GM23248 (cell line): ENCODE data around the gene MEGF6. TPM values are rescaled to one million over a fixed set of nuclear protein-coding genes. Genes with fewer than 3 reads are reported as not detected.

Experiments used
- DNase-seq: peaks from one replicate; pipeline ENCODE4 v3.0.0-alpha.2; 2015
- H2AFZ ChIP-seq: fragments of 200-600 bp; sonication (generic); 2 replicates; pipeline ENCODE4 v1.6.1; 2016; ENCODE audit warnings: antibody characterized with exemption
- H3F3A ChIP-seq: fragments of 200-600 bp; sonication (generic); 2 replicates; pipeline ENCODE4 v1.6.1; 2016; ENCODE audit warnings: mild to moderate bottlenecking, antibody characterized with exemption, mixed run types; ENCODE audit not compliant: insufficient read depth
- H3K27ac ChIP-seq: fragments of 200-600 bp; sonication (generic); 2 replicates; pipeline ENCODE4 v1.5.1; 2016; ENCODE audit warnings: mild to moderate bottlenecking
- H3K27me3 ChIP-seq: fragments of 200-600 bp; sonication (generic); replicated peaks from 2 replicates; pipeline ENCODE4 v1.6.1; 2016; ENCODE audit warnings: mild to moderate bottlenecking; ENCODE audit not compliant: insufficient read depth
- H3K36me3 ChIP-seq: fragments of 200-600 bp; sonication (generic); 2 replicates; pipeline ENCODE4 v1.6.1; 2016; ENCODE audit warnings: low read depth, mild to moderate bottlenecking
- H3K4me1 ChIP-seq: fragments of 200-600 bp; sonication (generic); 2 replicates; pipeline ENCODE4 v1.6.1; 2016; ENCODE audit warnings: mild to moderate bottlenecking; ENCODE audit not compliant: insufficient read depth
- H3K4me2 ChIP-seq: fragments of 200-600 bp; sonication (generic); one replicate; pipeline ENCODE4 v1.6.1; 2016; ENCODE audit warnings: mild to moderate bottlenecking; ENCODE audit not compliant: unreplicated experiment
- H3K4me3 ChIP-seq: fragments of 200-600 bp; sonication (generic); 2 replicates; pipeline ENCODE4 v1.5.1; 2016; ENCODE audit warnings: mild to moderate bottlenecking
- H3K79me2 ChIP-seq: fragments of 200-600 bp; sonication (generic); 2 replicates; pipeline ENCODE4 v1.6.1; 2016; ENCODE audit warnings: mild to moderate bottlenecking; ENCODE audit not compliant: insufficient read depth
- H3K9ac ChIP-seq: fragments of 200-600 bp; sonication (generic); 2 replicates; pipeline ENCODE4 v1.6.1; 2016; ENCODE audit warnings: mild to moderate bottlenecking
- H3K9me2 ChIP-seq: fragments of 200-600 bp; sonication (generic); 2 replicates; pipeline ENCODE4 v1.6.1; 2016; ENCODE audit warnings: mixed run types, mild to moderate bottlenecking, moderate library complexity; ENCODE audit not compliant: insufficient read depth
- H3K9me3 ChIP-seq: fragments of 200-600 bp; sonication (generic); one replicate; pipeline ENCODE4 v1.6.1; 2017; ENCODE audit warnings: low read depth
- H4K20me1 ChIP-seq: fragments of 200-600 bp; sonication (generic); 2 replicates; pipeline ENCODE4 v1.6.0; 2016; ENCODE audit not compliant: insufficient read depth
- EZH2 ChIP-seq: fragments of 200-600 bp; sonication (generic); IDR thresholded peaks from 2 replicates; pipeline ENCODE4 v1.6.1; 2018; ENCODE audit warnings: antibody characterized with exemption, mild to moderate bottlenecking; ENCODE audit not compliant: insufficient read depth, poor library complexity, severe bottlenecking
- EZH2phosphoT487 ChIP-seq: fragments of 200-600 bp; sonication (generic); IDR thresholded peaks from 2 replicates; pipeline ENCODE4 v1.6.1; 2018; ENCODE audit warnings: antibody characterized with exemption, moderate library complexity, mild to moderate bottlenecking, low read depth; ENCODE audit not compliant: insufficient read depth
- WGBS, 2 experiments: methylation state at CpG; one replicate each; pipeline ENCODE4 v1.1.6; 2015 to 2017; ENCODE audit warnings: low lambda C conversion rate in 2 of 2, low coverage in 1 of 2; ENCODE audit errors: missing lambda C conversion rate in 2 of 2; 5-methylcytosine and 5-hydroxymethylcytosine counted together
- in situ Hi-C: fragments of 300-500 bp; cut with MboI; formaldehyde crosslinking; loops from 2 replicates; pipeline ENCODE4 v1.15.0; 2020
- polyA plus RNA-seq: library from polyadenylated mRNA; unstranded; fragments of >200 nt; fragmentation: Nextera tagmentation; extraction: Ambion mirVana; gene quantifications from 2 replicates; pipeline ENCODE4 v1.2.1, GENCODE V29; 2016
- total RNA-seq: library from RNA; depleted of rRNA; stranded (reverse); fragments of >200 nt; shearing (Covaris generic); gene quantifications from 2 replicates; pipeline ENCODE4 v1.2.3, GENCODE V29; 2014

Gene MEGF6
- total and polyA plus RNA-seq, 2 experiments from 2014 or later: 37.9 to 108 TPM

DNA sequence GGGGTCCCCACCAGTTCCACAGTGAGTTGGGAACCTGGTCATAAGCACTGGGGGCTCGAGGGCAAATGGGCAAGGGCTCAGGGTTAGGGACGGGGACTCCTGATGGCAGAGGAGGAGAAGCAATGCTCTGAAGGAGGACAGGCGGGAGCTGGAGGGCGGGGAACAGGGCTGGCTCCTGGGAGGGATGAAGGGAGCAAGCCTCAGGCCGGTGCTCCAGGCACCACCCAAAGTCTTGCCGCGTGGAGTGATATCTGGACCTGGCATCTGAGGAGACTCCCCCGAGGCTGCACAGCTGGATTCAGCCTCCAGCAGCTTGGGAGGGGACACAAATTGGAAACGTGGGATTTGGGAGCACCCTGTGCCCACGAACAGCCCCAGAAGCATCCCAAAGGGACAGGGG lies 11.0 kb downstream of the MEGF6 start:
- Histone ChIP-seq H3K9me2 (no peaks in the 10 kb centered on the region), H4K20me1 (no peaks in the 10 kb centered on the region), H3F3A (no peaks in the 10 kb centered on the region), H3K4me2 (no peak overlapping the region), H3K27ac (no peak overlapping the region), H3K9me3 (no peaks in the 10 kb centered on the region), H2AFZ (no peak overlapping the region), H3K4me1 (no peaks in the 10 kb centered on the region), H3K9ac (no peak overlapping the region), H3K36me3 (no peaks in the 10 kb centered on the region), H3K27me3 (no peaks in the 10 kb centered on the region), H3K79me2 (no peaks in the 10 kb centered on the region), H3K4me3 (no peak overlapping the region)
- no peak for TF ChIP-seq EZH2
- TF ChIP-seq EZH2phosphoT487: no peak
- no peak for DNase-seq
- in situ Hi-C loops: no loop called here
- WGBS, 2 experiments: 57 to 69% methylated on average over 9 to 10 of the region's 10 CpGs

DNA sequence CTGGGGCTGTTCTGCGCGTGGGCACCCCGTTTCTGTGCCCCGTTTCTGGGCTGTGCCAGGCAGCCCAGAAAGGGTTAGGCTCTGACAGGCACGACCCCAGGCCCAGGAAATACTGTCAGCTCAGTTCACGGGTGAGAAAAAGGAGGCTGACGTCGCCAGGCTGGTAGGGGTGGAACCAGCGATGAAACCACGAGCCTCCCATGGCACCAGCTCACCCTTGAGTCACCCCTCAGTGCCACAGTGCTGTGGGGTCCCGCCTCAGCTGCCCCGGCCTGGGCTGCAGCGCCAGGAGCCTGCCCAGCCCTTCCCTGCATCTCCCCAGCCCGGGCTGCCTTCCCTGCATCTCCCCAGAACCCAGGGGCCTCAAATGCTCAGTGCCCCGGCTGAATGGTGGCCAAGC lies 11.5 kb downstream of the MEGF6 start:
- in situ Hi-C loops: no loop called here
- H3K4me2 ChIP-seq: no peak overlapping the region
- no peak overlapping the region for H3K9ac ChIP-seq
- H3K79me2 ChIP-seq: no peaks in the 10 kb centered on the region
- no peaks in the 10 kb centered on the region for H3F3A ChIP-seq
- TF ChIP-seq EZH2phosphoT487: no peak
- TF ChIP-seq EZH2: no peak
- no peaks in the 10 kb centered on the region for H3K36me3 ChIP-seq
- no peaks in the 10 kb centered on the region for H3K4me1 ChIP-seq
- H3K27me3 ChIP-seq: no peaks in the 10 kb centered on the region
- WGBS, 2 experiments: 61 to 62% methylated on average over 11 to 14 of the region's 15 CpGs
- H2AFZ ChIP-seq: no peak overlapping the region
- H4K20me1 ChIP-seq: no peaks in the 10 kb centered on the region
- no peak overlapping the region for H3K4me3 ChIP-seq
- H3K9me3 ChIP-seq: no peaks in the 10 kb centered on the region
- DNase-seq: no peak
- no peak overlapping the region for H3K27ac ChIP-seq
- H3K9me2 ChIP-seq: no peaks in the 10 kb centered on the region

DNA sequence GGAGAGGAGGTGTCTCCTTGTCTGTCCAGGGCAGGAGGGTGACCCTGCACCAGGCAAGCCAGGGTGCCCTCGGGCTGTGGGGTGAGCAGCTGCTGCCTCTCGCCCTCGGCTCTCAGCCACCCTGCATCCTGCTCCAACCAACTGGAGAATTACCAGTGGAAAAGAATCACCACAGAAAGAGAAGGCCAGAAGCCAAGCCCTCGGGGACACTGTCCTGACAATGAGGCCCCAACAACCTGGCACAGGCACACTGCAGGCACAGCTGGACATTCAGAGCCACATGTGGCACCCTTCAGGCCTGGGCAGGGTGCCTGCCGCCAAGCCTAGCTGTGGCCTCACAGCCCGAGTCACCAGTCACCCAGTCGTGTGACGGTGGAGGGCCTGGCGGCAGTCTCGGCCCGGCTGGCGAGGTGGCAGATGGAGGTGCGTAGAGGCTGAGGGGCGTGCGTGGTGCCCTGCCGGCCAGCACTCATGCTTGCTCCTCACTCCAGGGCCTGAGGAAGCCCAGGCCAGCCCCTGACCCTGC lies 12.0 kb downstream of the MEGF6 start:
- Histone ChIP-seq H3K36me3 (no peaks in the 10 kb centered on the region), H3K4me1 (no peaks in the 10 kb centered on the region), H3K27ac (no peak overlapping the region), H3K9ac (no peak overlapping the region), H4K20me1 (no peaks in the 10 kb centered on the region), H3K4me2 (no peak overlapping the region), H3K79me2 (no peaks in the 10 kb centered on the region), H3K9me3 (no peaks in the 10 kb centered on the region), H3K27me3 (no peaks in the 10 kb centered on the region), H3K9me2 (no peaks in the 10 kb centered on the region), H3K4me3 (no peak overlapping the region), H3F3A (no peaks in the 10 kb centered on the region), H2AFZ (no peak overlapping the region)
- 69 to 72% methylated on average over 14 to 16 of the region's 16 CpGs for WGBS, 2 experiments
- no peak for DNase-seq
- in situ Hi-C loops: no loop called here
- TF ChIP-seq EZH2 (no peak), EZH2phosphoT487 (no peak)

DNA sequence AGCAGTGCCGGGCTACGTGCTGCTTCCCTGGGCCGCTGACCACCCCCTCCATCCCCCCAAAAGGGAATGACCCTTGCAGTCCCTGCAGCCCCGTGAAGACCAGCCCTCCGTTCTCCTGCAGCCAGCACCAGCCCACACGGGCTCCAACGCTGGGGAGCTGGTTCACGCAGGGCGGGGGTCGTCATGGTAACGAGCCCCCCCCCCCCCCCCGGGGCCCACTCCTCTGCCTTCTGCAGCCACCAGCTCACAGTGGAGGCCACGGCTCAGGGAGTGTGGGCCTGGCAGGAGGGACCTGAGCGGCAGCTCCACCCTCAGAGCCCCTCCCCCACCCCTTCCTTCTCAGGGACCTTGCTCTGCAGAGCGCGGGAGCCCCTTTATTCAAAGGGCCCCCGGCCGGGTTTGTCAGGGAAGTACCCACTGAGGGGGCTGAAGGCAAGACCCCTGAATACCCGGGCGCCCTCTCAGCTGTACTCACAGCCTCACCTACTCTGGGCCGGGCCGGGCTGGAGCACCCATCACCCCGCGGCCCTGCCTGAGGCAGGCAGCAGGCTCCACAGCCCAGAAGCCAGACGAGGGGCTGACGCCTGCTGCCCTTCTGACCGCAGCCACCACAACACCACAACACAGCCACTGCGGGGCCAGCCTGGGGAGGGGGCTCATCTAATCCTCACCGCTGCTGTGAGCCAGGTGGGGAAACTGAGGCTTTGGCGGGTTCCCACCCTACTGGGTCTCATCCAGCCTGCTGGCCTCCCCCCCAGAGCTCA lies 12.6 kb downstream of the MEGF6 start:
- Histone ChIP-seq H3K79me2 (no peaks in the 10 kb centered on the region), H3K4me1 (no peaks in the 10 kb centered on the region), H4K20me1 (no peaks in the 10 kb centered on the region), H3K27ac (no peak overlapping the region), H3K9me3 (no peaks in the 10 kb centered on the region), H3K4me3 (no peak overlapping the region), H3F3A (no peaks in the 10 kb centered on the region), H3K9ac (no peak overlapping the region), H3K4me2 (no peak overlapping the region), H3K27me3 (no peaks in the 10 kb centered on the region), H2AFZ (no peak overlapping the region), H3K36me3 (no peaks in the 10 kb centered on the region), H3K9me2 (no peaks in the 10 kb centered on the region)
- TF ChIP-seq EZH2phosphoT487 (no peak), EZH2 (no peak)
- 53 to 68% methylated on average over 21 to 30 of the region's 30 CpGs for WGBS, 2 experiments
- no peak for DNase-seq
- in situ Hi-C loops: no loop called here
